ENCODE data around the gene SCUBE1. TPM values are rescaled to one million over a fixed set of nuclear protein-coding genes. Genes with fewer than 3 reads are reported as not detected.
A peak's percentile ranks its signal among the peaks of the same experiment; 100 is the strongest.

SCUBE1 gene
- total and polyA plus RNA-seq, 2 experiments from 2014 or later = not detected

GRCh38 chr22:43300891-43301676 is 42.1 kb downstream of the SCUBE1 start:
- H3K9me2 ChIP-seq (ENCODE audit: insufficient read depth) = no peaks in the 10 kb centered on the region
- H3K9ac ChIP-seq = no peak overlapping the region
- H3K9me3 ChIP-seq (ENCODE audit: low read depth) = no peaks in the 10 kb centered on the region
- DNase-seq = no peak
- H3K36me3 ChIP-seq (ENCODE audit: low read depth) = no peaks in the 10 kb centered on the region
- TF ChIP-seq EZH2phosphoT487 (IDR thresholded peaks at IDR 0.05; ENCODE audit: insufficient read depth, low read depth) (no peak), EZH2 (IDR thresholded peaks at IDR 0.05; ENCODE audit: insufficient read depth, poor library complexity, severe bottlenecking) (no peak)
- no peak overlapping the region for H2AFZ ChIP-seq
- H3K4me2 ChIP-seq (ENCODE audit: unreplicated experiment) = no peak overlapping the region
- WGBS, 2 experiments (ENCODE audit: low coverage in 1 of 2, low lambda C conversion rate in 2 of 2, missing lambda C conversion rate in 2 of 2) = 56 to 64% methylated on average over 21 of the region's 21 CpGs
- H3K4me3 ChIP-seq = no peak overlapping the region
- in situ Hi-C loops (cut with MboI) = no loop called here
- no peak overlapping the region for H3K27ac ChIP-seq
- H3K4me1 ChIP-seq (ENCODE audit: insufficient read depth) = no peaks in the 10 kb centered on the region
- peaks cover 21% of the 10 kb centered on the region for H3K27me3 ChIP-seq (replicated peaks; ENCODE audit: insufficient read depth)
- no peaks in the 10 kb centered on the region for H4K20me1 ChIP-seq (ENCODE audit: insufficient read depth)
- H3K79me2 ChIP-seq (ENCODE audit: insufficient read depth) = no peaks in the 10 kb centered on the region
- no peaks in the 10 kb centered on the region for H3F3A ChIP-seq (ENCODE audit: insufficient read depth)

GRCh38 chr22:43299736-43300135 is 43.4 kb downstream of the SCUBE1 start:
- H3K36me3 ChIP-seq (ENCODE audit: low read depth) = no peaks in the 10 kb centered on the region
- H3K79me2 ChIP-seq (ENCODE audit: insufficient read depth) = no peaks in the 10 kb centered on the region
- H3F3A ChIP-seq (ENCODE audit: insufficient read depth) = no peaks in the 10 kb centered on the region
- no peaks in the 10 kb centered on the region for H3K4me1 ChIP-seq (ENCODE audit: insufficient read depth)
- 71 to 78% methylated on average over 12 of the region's 12 CpGs for WGBS, 2 experiments (ENCODE audit: low coverage in 1 of 2, low lambda C conversion rate in 2 of 2, missing lambda C conversion rate in 2 of 2)
- H3K9me2 ChIP-seq (ENCODE audit: insufficient read depth) = no peaks in the 10 kb centered on the region
- no peaks in the 10 kb centered on the region for H3K9me3 ChIP-seq (ENCODE audit: low read depth)
- no peak for TF ChIP-seq EZH2 (IDR thresholded peaks at IDR 0.05; ENCODE audit: insufficient read depth, poor library complexity, severe bottlenecking)
- no peak for TF ChIP-seq EZH2phosphoT487 (IDR thresholded peaks at IDR 0.05; ENCODE audit: insufficient read depth, low read depth)
- in situ Hi-C loops (cut with MboI) = no loop called here
- no peak overlapping the region for H2AFZ ChIP-seq
- no peak overlapping the region for H3K4me3 ChIP-seq
- H4K20me1 ChIP-seq (ENCODE audit: insufficient read depth) = no peaks in the 10 kb centered on the region
- H3K27me3 ChIP-seq (replicated peaks; ENCODE audit: insufficient read depth) = peaks cover 14% of the 10 kb centered on the region
- no peak overlapping the region for H3K27ac ChIP-seq
- no peak overlapping the region for H3K4me2 ChIP-seq (ENCODE audit: unreplicated experiment)
- DNase-seq = no peak
- H3K9ac ChIP-seq = no peak overlapping the region

- WGBS, 2 experiments (ENCODE audit: low coverage in 1 of 2, low lambda C conversion rate in 2 of 2, missing lambda C conversion rate in 2 of 2) = 23 to 31% methylated on average over 18 of the region's 18 CpGs
- Histone ChIP-seq H3K27ac (no peak overlapping the region), H3F3A (ENCODE audit: insufficient read depth) (no peaks in the 10 kb centered on the region), H3K9me3 (ENCODE audit: low read depth) (no peaks in the 10 kb centered on the region), H3K9ac (no peak overlapping the region), H3K4me1 (ENCODE audit: insufficient read depth) (no peaks in the 10 kb centered on the region), H3K4me3 (no peak overlapping the region), H3K9me2 (ENCODE audit: insufficient read depth) (no peaks in the 10 kb centered on the region), H2AFZ (no peak overlapping the region), H3K27me3 (replicated peaks; ENCODE audit: insufficient read depth) (peaks cover 14% of the 10 kb centered on the region), H3K79me2 (ENCODE audit: insufficient read depth) (no peaks in the 10 kb centered on the region), H3K4me2 (ENCODE audit: unreplicated experiment) (no peak overlapping the region), H4K20me1 (ENCODE audit: insufficient read depth) (no peaks in the 10 kb centered on the region), H3K36me3 (ENCODE audit: low read depth) (no peaks in the 10 kb centered on the region)
- DNase-seq = peak; percentile 31
- in situ Hi-C loops (cut with MboI) = no loop called here
- no peak for TF ChIP-seq EZH2 (IDR thresholded peaks at IDR 0.05; ENCODE audit: insufficient read depth, poor library complexity, severe bottlenecking)
- TF ChIP-seq EZH2phosphoT487 (IDR thresholded peaks at IDR 0.05; ENCODE audit: insufficient read depth, low read depth) = no peak
Measured at GRCh38 chr22:43298062-43298801, 44.9 kb downstream of the SCUBE1 start.

- no peak overlapping the region for H3K9ac ChIP-seq
- no peaks in the 10 kb centered on the region for H4K20me1 ChIP-seq (ENCODE audit: insufficient read depth)
- H2AFZ ChIP-seq = no peak overlapping the region
- no peaks in the 10 kb centered on the region for H3K4me1 ChIP-seq (ENCODE audit: insufficient read depth)
- H3K36me3 ChIP-seq (ENCODE audit: low read depth) = no peaks in the 10 kb centered on the region
- no peak overlapping the region for H3K27ac ChIP-seq
- no peaks in the 10 kb centered on the region for H3K9me2 ChIP-seq (ENCODE audit: insufficient read depth)
- no peaks in the 10 kb centered on the region for H3K9me3 ChIP-seq (ENCODE audit: low read depth)
- H3K4me2 ChIP-seq (ENCODE audit: unreplicated experiment) = no peak overlapping the region
- H3F3A ChIP-seq (ENCODE audit: insufficient read depth) = no peaks in the 10 kb centered on the region
- 32 to 33% methylated on average over 18 of the region's 18 CpGs for WGBS, 2 experiments (ENCODE audit: low coverage in 1 of 2, low lambda C conversion rate in 2 of 2, missing lambda C conversion rate in 2 of 2)
- no peaks in the 10 kb centered on the region for H3K79me2 ChIP-seq (ENCODE audit: insufficient read depth)
- peaks cover 12% of the 10 kb centered on the region for H3K27me3 ChIP-seq (replicated peaks; ENCODE audit: insufficient read depth)
- in situ Hi-C loops (cut with MboI) = no loop called here
- H3K4me3 ChIP-seq = no peak overlapping the region
- TF ChIP-seq EZH2 (IDR thresholded peaks at IDR 0.05; ENCODE audit: insufficient read depth, poor library complexity, severe bottlenecking) = no peak
- no peak for TF ChIP-seq EZH2phosphoT487 (IDR thresholded peaks at IDR 0.05; ENCODE audit: insufficient read depth, low read depth)
- no peak for DNase-seq
Measured at GRCh38 chr22:43297270-43298061, 45.7 kb downstream of the SCUBE1 start.

Measured in GM23248 (cell line).